Peyer's patch (tissue), 4 donors: Measurements from ENCODE around the gene ZNF268.

ENCODE experiments used
- POLR2A ChIP-seq, 2 donors: fragments of 450-650 bp; IDR thresholded peaks; one replicate each; pipeline ENCODE4 v1.5.1; 2017; ENCODE audit warnings: antibody characterized with exemption in 2 of 2, mild to moderate bottlenecking in 2 of 2, moderate library complexity in 2 of 2
- TF ChIP-seq, protein P1 (sequence below), 6 experiments: fragments of 450-650 bp in 4 of 6; fragments of 200-600 bp in 2 of 6; sonication (generic) in 1 of 6; IDR thresholded peaks; one replicate each; pipeline ENCODE4 v1.5.1; 2017 to 2019; ENCODE audit warnings: antibody characterized with exemption in 6 of 6, mild to moderate bottlenecking in 3 of 6, moderate library complexity in 1 of 6

DNA sequence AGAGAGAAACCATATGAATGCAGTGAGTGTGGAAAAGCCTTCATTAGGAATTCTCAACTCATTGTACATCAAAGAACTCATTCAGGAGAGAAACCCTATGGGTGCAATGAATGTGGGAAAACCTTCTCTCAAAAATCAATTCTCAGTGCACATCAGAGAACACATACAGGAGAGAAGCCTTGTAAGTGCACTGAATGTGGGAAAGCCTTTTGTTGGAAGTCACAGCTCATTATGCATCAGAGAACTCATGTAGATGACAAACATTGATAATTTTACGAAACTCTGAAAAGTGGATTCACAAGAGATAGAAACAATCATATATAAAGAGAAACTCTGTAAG lies 22.9 kb downstream of the ZNF268 start:
- TF ChIP-seq POLR2A (IDR thresholded peaks at IDR 0.05): no peak
- TF ChIP-seq, protein P1, sequence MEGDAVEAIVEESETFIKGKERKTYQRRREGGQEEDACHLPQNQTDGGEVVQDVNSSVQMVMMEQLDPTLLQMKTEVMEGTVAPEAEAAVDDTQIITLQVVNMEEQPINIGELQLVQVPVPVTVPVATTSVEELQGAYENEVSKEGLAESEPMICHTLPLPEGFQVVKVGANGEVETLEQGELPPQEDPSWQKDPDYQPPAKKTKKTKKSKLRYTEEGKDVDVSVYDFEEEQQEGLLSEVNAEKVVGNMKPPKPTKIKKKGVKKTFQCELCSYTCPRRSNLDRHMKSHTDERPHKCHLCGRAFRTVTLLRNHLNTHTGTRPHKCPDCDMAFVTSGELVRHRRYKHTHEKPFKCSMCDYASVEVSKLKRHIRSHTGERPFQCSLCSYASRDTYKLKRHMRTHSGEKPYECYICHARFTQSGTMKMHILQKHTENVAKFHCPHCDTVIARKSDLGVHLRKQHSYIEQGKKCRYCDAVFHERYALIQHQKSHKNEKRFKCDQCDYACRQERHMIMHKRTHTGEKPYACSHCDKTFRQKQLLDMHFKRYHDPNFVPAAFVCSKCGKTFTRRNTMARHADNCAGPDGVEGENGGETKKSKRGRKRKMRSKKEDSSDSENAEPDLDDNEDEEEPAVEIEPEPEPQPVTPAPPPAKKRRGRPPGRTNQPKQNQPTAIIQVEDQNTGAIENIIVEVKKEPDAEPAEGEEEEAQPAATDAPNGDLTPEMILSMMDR (IDR thresholded peaks at IDR 0.05): no peak
